HEK293T (cell line): ENCODE measurements around the gene PIAS4.

ENCODE experiments used
- CTCF ChIA-PET: fragments of 350-600 bp; formaldehyde crosslinking; extraction: SDS; loops from one replicate; lab custom pipeline; 2021; ENCODE audit warnings: antibody characterized with exemption, inconsistent platforms; lab: Yijun Ruan, JAX
- POLR2A ChIA-PET: fragments of 350-600 bp; formaldehyde crosslinking; extraction: SDS; loops from one replicate; lab custom pipeline; 2020; ENCODE audit warnings: antibody characterized with exemption, inconsistent platforms; lab: Yijun Ruan, JAX
- DNase-seq: peaks from one replicate; pipeline ENCODE4 v3.0.0; 2012; ENCODE audit warnings: mixed read lengths; ENCODE audit errors: extremely low spot score
- ARNT ChIP-seq: fragments of 450-650 bp; IDR thresholded peaks from 2 replicates; pipeline ENCODE4 v1.6.1; 2017; ENCODE audit warnings: mild to moderate bottlenecking
- BHLHE40 ChIP-seq: fragments of 450-650 bp; IDR thresholded peaks from 2 replicates; pipeline ENCODE4 v1.6.1; 2016; ENCODE audit warnings: mild to moderate bottlenecking, moderate library complexity, borderline replicate concordance
- CTBP1 ChIP-seq: fragments of 450-650 bp; IDR thresholded peaks from 2 replicates; pipeline ENCODE4 v1.6.1; 2016; ENCODE audit warnings: borderline replicate concordance
- ELF4 ChIP-seq: fragments of 450-650 bp; IDR thresholded peaks from 2 replicates; pipeline ENCODE4 v1.6.1; 2017; ENCODE audit warnings: antibody characterized with exemption
- FOXA1 ChIP-seq: fragments of 450-650 bp; IDR thresholded peaks from 2 replicates; pipeline ENCODE4 v1.6.1; 2016; ENCODE audit warnings: mild to moderate bottlenecking
- FOXK2 ChIP-seq: fragments of 450-650 bp; IDR thresholded peaks from 2 replicates; pipeline ENCODE4 v1.6.1; 2016; ENCODE audit warnings: mild to moderate bottlenecking
- FOXM1 ChIP-seq: fragments of 450-650 bp; IDR thresholded peaks from 2 replicates; pipeline ENCODE4 v1.6.1; 2017; ENCODE audit warnings: mild to moderate bottlenecking, borderline replicate concordance
- HDGF ChIP-seq: fragments of 450-650 bp; IDR thresholded peaks from 2 replicates; pipeline ENCODE4 v1.6.1; 2017; ENCODE audit warnings: antibody characterized with exemption, borderline replicate concordance
- L3MBTL2 ChIP-seq: fragments of 450-650 bp; conservative IDR thresholded peaks from 2 replicates; pipeline ENCODE4 v1.6.1; 2016; ENCODE audit warnings: mild to moderate bottlenecking
- LEF1 ChIP-seq: fragments of 450-650 bp; IDR thresholded peaks from 2 replicates; pipeline ENCODE4 v1.6.1; 2017; ENCODE audit warnings: mild to moderate bottlenecking, borderline replicate concordance
- NFRKB ChIP-seq: fragments of 450-650 bp; IDR thresholded peaks from 2 replicates; pipeline ENCODE4 v1.6.1; 2016; ENCODE audit warnings: mild to moderate bottlenecking, moderate library complexity
- SP1 ChIP-seq: fragments of 450-650 bp; IDR thresholded peaks from 2 replicates; pipeline ENCODE4 v1.6.1; 2017
- SUZ12 ChIP-seq: fragments of 450-650 bp; IDR thresholded peaks from 2 replicates; pipeline ENCODE4 v1.6.1; 2016; ENCODE audit warnings: mild to moderate bottlenecking
- TARDBP ChIP-seq: fragments of 450-650 bp; IDR thresholded peaks from 2 replicates; pipeline ENCODE4 v1.6.1; 2016
- ZNF384 ChIP-seq: fragments of 450-650 bp; IDR thresholded peaks from 2 replicates; pipeline ENCODE4 v1.6.1; 2016
- TF ChIP-seq, protein P1 (sequence below): fragments of 450-650 bp; IDR thresholded peaks from 2 replicates; pipeline ENCODE4 v1.6.1; 2016

PIAS4 gene

DNA sequence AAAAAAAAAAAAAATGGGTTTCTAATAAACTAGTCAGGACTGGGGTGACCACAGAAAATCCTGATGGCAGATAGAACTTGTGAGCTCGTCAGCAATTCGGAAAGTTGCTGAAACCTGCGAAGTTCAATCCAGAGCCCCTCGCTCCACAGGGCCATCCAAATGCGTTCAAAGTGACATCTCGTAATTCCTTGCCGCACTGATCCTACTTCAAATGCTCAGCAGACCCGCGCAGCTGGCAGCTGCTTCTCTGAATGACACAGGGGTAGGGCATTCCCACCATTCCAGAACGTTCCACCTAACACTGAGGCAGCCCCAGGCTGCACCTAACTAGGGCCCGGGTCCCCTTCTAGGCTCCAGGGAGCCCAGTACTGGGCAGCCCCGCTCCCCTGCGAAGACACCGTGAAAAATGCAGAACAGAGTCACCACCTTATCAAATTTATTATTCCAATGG lies 31.9 kb upstream of the PIAS4 start:
- no peak for TF ChIP-seq SP1
- 0 out of 2 replicates have a peak, but pooled peaks have one; percentile 19 for TF ChIP-seq ZNF384
- ChIA-PET POLR2A (interaction anchor here (0.6 to 1.5 kb wide), 3 partner anchors 9 to 124 kb away, joined by 3 to 24 read pairs (median 6); partner anchors contain the start of gene EEF2), CTCF (interaction anchor here (0.7 to 1.2 kb wide), 2 partner anchors 12 to 46 kb away, joined by 4 to 5 read pairs; no protein-coding TSS in a partner anchor)
- DNase-seq: no peak

- CTCF ChIA-PET: interaction anchor here (0.7 kb wide), 1 partner anchor 64 kb away, joined by 3 read pairs; no protein-coding TSS in a partner anchor
- TF ChIP-seq FOXK2 (no peak), FOXA1 (no peak), NFRKB (no peak), BHLHE40 (no peak), HDGF (no peak), FOXM1 (no peak), ELF4 (no peak), L3MBTL2 (no peak), ARNT (no peak), LEF1 (no peak), TARDBP (no peak), CTBP1 (no peak), SUZ12 (no peak), SP1 (no peak)
- TF ChIP-seq, protein P1, sequence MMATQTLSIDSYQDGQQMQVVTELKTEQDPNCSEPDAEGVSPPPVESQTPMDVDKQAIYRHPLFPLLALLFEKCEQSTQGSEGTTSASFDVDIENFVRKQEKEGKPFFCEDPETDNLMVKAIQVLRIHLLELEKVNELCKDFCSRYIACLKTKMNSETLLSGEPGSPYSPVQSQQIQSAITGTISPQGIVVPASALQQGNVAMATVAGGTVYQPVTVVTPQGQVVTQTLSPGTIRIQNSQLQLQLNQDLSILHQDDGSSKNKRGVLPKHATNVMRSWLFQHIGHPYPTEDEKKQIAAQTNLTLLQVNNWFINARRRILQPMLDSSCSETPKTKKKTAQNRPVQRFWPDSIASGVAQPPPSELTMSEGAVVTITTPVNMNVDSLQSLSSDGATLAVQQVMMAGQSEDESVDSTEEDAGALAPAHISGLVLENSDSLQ: no peak
- POLR2A ChIA-PET: interaction anchor here (1.2 kb wide), 1 partner anchor 9 kb away, joined by 7 read pairs; the partner anchor contains the start of gene EEF2
- no peak for DNase-seq
Measured at GRCh38 chr19:3976495-3977241, 30.9 kb upstream of the PIAS4 start.

GRCh38 chr19:3977242-3978143 lies 30.0 kb upstream of the PIAS4 start:
- no peak for DNase-seq

DNA sequence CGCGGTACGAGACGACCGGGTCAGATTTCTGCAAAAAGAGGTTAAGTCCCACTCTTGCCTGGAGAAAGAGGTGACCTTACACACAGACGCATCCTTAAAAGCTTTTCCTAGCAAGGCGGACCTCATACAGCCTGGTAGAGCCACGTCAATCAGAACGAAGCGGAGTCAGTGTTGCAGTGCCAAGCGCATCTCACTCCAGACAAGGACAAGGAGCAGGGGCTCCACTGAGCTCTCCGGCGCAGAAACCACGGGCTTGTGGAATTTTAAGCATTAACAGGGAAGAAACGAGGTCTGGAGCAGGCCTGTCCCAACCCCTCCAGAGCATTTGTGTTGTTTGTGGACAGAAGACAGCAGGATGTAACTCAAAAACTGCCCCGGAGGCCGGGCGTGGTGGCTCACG lies 29.4 kb upstream of the PIAS4 start:
- TF ChIP-seq SUZ12 (no peak), ELF4 (no peak), ARNT (no peak), FOXA1 (no peak), HDGF (no peak), FOXM1 (no peak)
- no peak for DNase-seq
- CTCF ChIA-PET: no interaction called here
- POLR2A ChIA-PET: interaction anchor here (1.8 kb wide), 1 partner anchor 10 kb away, joined by 6 read pairs; no protein-coding TSS in a partner anchor

More at GRCh38 chr19:3977242-3978143, 30.0 kb upstream of the PIAS4 start:
- CTCF ChIA-PET: interaction anchor here (0.6 to 0.7 kb wide), 2 partner anchors 11 to 65 kb away, joined by 3 to 4 read pairs; no protein-coding TSS in a partner anchor
- TF ChIP-seq FOXK2 (no peak), HDGF (no peak), ZNF384 (no peak), FOXM1 (no peak), FOXA1 (no peak), L3MBTL2 (no peak), ELF4 (no peak), ARNT (no peak), NFRKB (no peak), TARDBP (no peak)
- TF ChIP-seq, protein P1: no peak
- POLR2A ChIA-PET: interaction anchor here (1.2 kb wide), 1 partner anchor 8 kb away, joined by 7 read pairs; the partner anchor contains the start of gene EEF2

- DNase-seq: no peak
- ChIA-PET CTCF (interaction anchor here (1.0 kb wide), 1 partner anchor 8 kb away, joined by 4 read pairs; no protein-coding TSS in a partner anchor), POLR2A (interaction anchor here (0.6 to 1.8 kb wide), 2 partner anchors 9 kb away, joined by 3 to 6 read pairs; no protein-coding TSS in a partner anchor)
- TF ChIP-seq FOXA1 (no peak), ZNF384 (no peak), HDGF (no peak), BHLHE40 (no peak), CTBP1 (no peak), ELF4 (no peak), FOXK2 (no peak), ARNT (no peak), SUZ12 (no peak)
- TF ChIP-seq, protein P1: no peak
Measured at GRCh38 chr19:3979289-3979673, 28.3 kb upstream of the PIAS4 start.
